ENCODE results near the gene ZNF335. TPM values are rescaled to one million over a fixed set of nuclear protein-coding genes. Genes with fewer than 3 reads are reported as not detected.

The ZNF335 gene
- total and polyA plus RNA-seq, 2 of the 8 experiments (the other 6 are each of a cell fraction or from before 2014, with no cell fraction given): 12.4 to 14.6 TPM

Other genes with a start within 250 kb of the ZNF335 start
- gene SPINT4, start 249.9 kb downstream of the ZNF335 start, total RNA-seq (2021; fragmentation: NEBNext Ultra II Directional; extraction: Animal tissue kit (Norgen Biotek cat#: 25700)): not detected in 2 replicates
- gene SPINT4, start 249.9 kb downstream of the ZNF335 start, polyA plus RNA-seq (2011; rRNA removed): not detected in 2 replicates
- 0.50 TPM in 1 of 2 replicates, not detected in the other for gene WFDC3, start 180.3 kb downstream of the ZNF335 start, total RNA-seq (2021; fragmentation: NEBNext Ultra II Directional; extraction: Animal tissue kit (Norgen Biotek cat#: 25700))
- gene WFDC3, start 180.3 kb downstream of the ZNF335 start, polyA plus RNA-seq (2011; rRNA removed): 0.11 and 0.60 TPM in 2 replicates
- 38.4 and 41.9 TPM in 2 replicates for gene DNTTIP1, start 180.2 kb downstream of the ZNF335 start, total RNA-seq (2021; fragmentation: NEBNext Ultra II Directional; extraction: Animal tissue kit (Norgen Biotek cat#: 25700))
- gene DNTTIP1, start 180.2 kb downstream of the ZNF335 start, polyA plus RNA-seq (2011; rRNA removed): 32.6 and 34.9 TPM in 2 replicates
- 243 and 255 TPM in 2 replicates for gene UBE2C, start 159.6 kb downstream of the ZNF335 start, total RNA-seq (2021; fragmentation: NEBNext Ultra II Directional; extraction: Animal tissue kit (Norgen Biotek cat#: 25700))
- gene UBE2C, start 159.6 kb downstream of the ZNF335 start, polyA plus RNA-seq (2011; rRNA removed): 312 and 326 TPM in 2 replicates
- gene TNNC2, start 144.9 kb downstream of the ZNF335 start, total RNA-seq (2021; fragmentation: NEBNext Ultra II Directional; extraction: Animal tissue kit (Norgen Biotek cat#: 25700)): 3.6 and 5.7 TPM in 2 replicates
- 7.6 and 10.4 TPM in 2 replicates for gene TNNC2, start 144.9 kb downstream of the ZNF335 start, polyA plus RNA-seq (2011; rRNA removed)
- gene SNX21, start 138.4 kb downstream of the ZNF335 start, total RNA-seq (2021; fragmentation: NEBNext Ultra II Directional; extraction: Animal tissue kit (Norgen Biotek cat#: 25700)): 16.1 and 16.8 TPM in 2 replicates
- gene SNX21, start 138.4 kb downstream of the ZNF335 start, polyA plus RNA-seq (2011; rRNA removed): 15.8 and 28.2 TPM in 2 replicates
- gene ACOT8, start 114.8 kb downstream of the ZNF335 start, total RNA-seq (2021; fragmentation: NEBNext Ultra II Directional; extraction: Animal tissue kit (Norgen Biotek cat#: 25700)): 37.3 and 37.6 TPM in 2 replicates
- gene ACOT8, start 114.8 kb downstream of the ZNF335 start, polyA plus RNA-seq (2011; rRNA removed): 88.8 and 127 TPM in 2 replicates
- gene ZSWIM3, start 114.6 kb downstream of the ZNF335 start, total RNA-seq (2021; fragmentation: NEBNext Ultra II Directional; extraction: Animal tissue kit (Norgen Biotek cat#: 25700)): 6.8 and 6.9 TPM in 2 replicates
- 5.4 and 5.5 TPM in 2 replicates for gene ZSWIM3, start 114.6 kb downstream of the ZNF335 start, polyA plus RNA-seq (2011; rRNA removed)
- gene ZSWIM1, start 91.0 kb downstream of the ZNF335 start, total RNA-seq (2021; fragmentation: NEBNext Ultra II Directional; extraction: Animal tissue kit (Norgen Biotek cat#: 25700)): 15.6 and 16.7 TPM in 2 replicates
- gene ZSWIM1, start 91.0 kb downstream of the ZNF335 start, polyA plus RNA-seq (2011; rRNA removed): 13.2 and 14.1 TPM in 2 replicates
- gene SPATA25, start 84.6 kb downstream of the ZNF335 start, total RNA-seq (2021; fragmentation: NEBNext Ultra II Directional; extraction: Animal tissue kit (Norgen Biotek cat#: 25700)): 2.5 and 3.0 TPM in 2 replicates
- 2.0 and 3.2 TPM in 2 replicates for gene SPATA25, start 84.6 kb downstream of the ZNF335 start, polyA plus RNA-seq (2011; rRNA removed)
- 5.2 and 6.9 TPM in 2 replicates for gene NEURL2, start 81.0 kb downstream of the ZNF335 start, total RNA-seq (2021; fragmentation: NEBNext Ultra II Directional; extraction: Animal tissue kit (Norgen Biotek cat#: 25700))
- 6.9 and 10.3 TPM in 2 replicates for gene NEURL2, start 81.0 kb downstream of the ZNF335 start, polyA plus RNA-seq (2011; rRNA removed)
- 49.7 and 52.5 TPM in 2 replicates for gene CTSA, start 80.9 kb downstream of the ZNF335 start, total RNA-seq (2021; fragmentation: NEBNext Ultra II Directional; extraction: Animal tissue kit (Norgen Biotek cat#: 25700))
- gene CTSA, start 80.9 kb downstream of the ZNF335 start, polyA plus RNA-seq (2011; rRNA removed): 74.0 and 81.4 TPM in 2 replicates
- 120 TPM in 2 replicates for gene PLTP, start 60.0 kb downstream of the ZNF335 start, total RNA-seq (2021; fragmentation: NEBNext Ultra II Directional; extraction: Animal tissue kit (Norgen Biotek cat#: 25700))
- 194 and 268 TPM in 2 replicates for gene PLTP, start 60.0 kb downstream of the ZNF335 start, polyA plus RNA-seq (2011; rRNA removed)
- 27.2 and 30.3 TPM in 2 replicates for gene PCIF1, start 37.5 kb downstream of the ZNF335 start, total RNA-seq (2021; fragmentation: NEBNext Ultra II Directional; extraction: Animal tissue kit (Norgen Biotek cat#: 25700))
- gene PCIF1, start 37.5 kb downstream of the ZNF335 start, polyA plus RNA-seq (2011; rRNA removed): 30.6 and 54.7 TPM in 2 replicates
- gene MMP9, start 36.7 kb upstream of the ZNF335 start, total RNA-seq (2021; fragmentation: NEBNext Ultra II Directional; extraction: Animal tissue kit (Norgen Biotek cat#: 25700)): 1.7 and 2.2 TPM in 2 replicates
- gene MMP9, start 36.7 kb upstream of the ZNF335 start, polyA plus RNA-seq (2011; rRNA removed): 1.5 and 1.6 TPM in 2 replicates
- 5.9 and 7.3 TPM in 2 replicates for gene SLC12A5, start 57.0 kb upstream of the ZNF335 start, total RNA-seq (2021; fragmentation: NEBNext Ultra II Directional; extraction: Animal tissue kit (Norgen Biotek cat#: 25700))
- 1.9 and 2.8 TPM in 2 replicates for gene SLC12A5, start 57.0 kb upstream of the ZNF335 start, polyA plus RNA-seq (2011; rRNA removed)
- gene NCOA5, start 117.8 kb upstream of the ZNF335 start, total RNA-seq (2021; fragmentation: NEBNext Ultra II Directional; extraction: Animal tissue kit (Norgen Biotek cat#: 25700)): 29.0 and 29.9 TPM in 2 replicates
- gene NCOA5, start 117.8 kb upstream of the ZNF335 start, polyA plus RNA-seq (2011; rRNA removed): 18.0 and 20.4 TPM in 2 replicates
- gene CD40, start 146.1 kb upstream of the ZNF335 start, total RNA-seq (2021; fragmentation: NEBNext Ultra II Directional; extraction: Animal tissue kit (Norgen Biotek cat#: 25700)): 12.1 and 14.5 TPM in 2 replicates
- 18.8 and 19.6 TPM in 2 replicates for gene CD40, start 146.1 kb upstream of the ZNF335 start, polyA plus RNA-seq (2011; rRNA removed)

All from H1 (cell line).